A549 (cell line): ENCODE measurements around the gene FOXP1. TPM values are rescaled to one million over a fixed set of nuclear protein-coding genes. Genes with fewer than 3 reads are reported as not detected.

Experiments
- ATAC-seq, 2 experiments: fragments of 200-7000 bp in 1 of 2; fragments of >200 bp in 1 of 2; cut with Nextera tagmentation in 1 of 2; cut with Tn5 transposase in 1 of 2; 3 replicates each; pipeline versions ENCODE4 v1.8.0 to v1.9.1; 2018 to 2020; ENCODE audit warnings: mild to moderate bottlenecking in 1 of 2, moderate library complexity in 1 of 2
- CTCF ChIA-PET: fragments of 300-600 bp; sonication (Branson Sonifier 250); formaldehyde crosslinking; extraction: SDS; loops from one replicate; lab custom pipeline; 2021; ENCODE audit warnings: antibody characterized with exemption, inconsistent platforms; lab: Yijun Ruan, JAX
- POLR2A ChIA-PET: fragments of 350-600 bp; formaldehyde crosslinking; extraction: SDS; loops from one replicate; lab custom pipeline; 2021; ENCODE audit warnings: antibody characterized with exemption, inconsistent platforms; lab: Yijun Ruan, JAX
- DNase-seq, 2 experiments: peaks; one replicate each; pipeline versions ENCODE4 v3.0.0 to v3.0.0-alpha.2; 2011 to 2016; ENCODE audit warnings: low read depth in 1 of 2, low spot score in 1 of 2
- FAIRE-seq: peaks from 2 replicates; lab custom pipeline; 2011; peaks lifted over from hg19 to GRCh38; lab: Jason Lieb, UNC
- H3K27ac ChIP-seq, 2 experiments: fragments of >200 bp; sonication (Bioruptor Twin); formaldehyde crosslinking; 3 replicates each; pipeline ENCODE4 v1.5.1; 2016 to 2017
- H3K4me1 ChIP-seq: fragments of >200 bp; sonication (Bioruptor Twin); formaldehyde crosslinking; 3 replicates; pipeline ENCODE4 v1.6.1; 2016
- H3K4me2 ChIP-seq: fragments of >200 bp; sonication (Bioruptor Twin); formaldehyde crosslinking; 3 replicates; pipeline ENCODE4 v1.6.1; 2016
- H3K4me3 ChIP-seq: fragments of >200 bp; sonication (Bioruptor Twin); formaldehyde crosslinking; 3 replicates; pipeline ENCODE4 v1.5.1; 2016
- H3K9me3 ChIP-seq: fragments of >200 bp; sonication (Bioruptor Twin); formaldehyde crosslinking; 3 replicates; pipeline ENCODE4 v1.6.1; 2016
- CBX8 ChIP-seq: fragments of 200-600 bp; sonication (generic); IDR thresholded peaks from 2 replicates; pipeline ENCODE4 v1.6.1; 2016
- CHD2 ChIP-seq: fragments of 150-350 bp; IDR thresholded peaks from 2 replicates; pipeline ENCODE4 v1.6.1; 2014; ENCODE audit warnings: low read length; ENCODE audit not compliant: partially characterized antibody
- CHD4 ChIP-seq: fragments of 200-600 bp; sonication (generic); IDR thresholded peaks from 2 replicates; pipeline ENCODE4 v1.6.1; 2016; ENCODE audit warnings: antibody characterized with exemption, mild to moderate bottlenecking, borderline replicate concordance
- CTCF ChIP-seq: fragments of >200 bp; sonication (Bioruptor Twin); formaldehyde crosslinking; IDR thresholded peaks from 3 replicates; pipeline ENCODE4 v1.5.1; 2016
- E2F6 ChIP-seq: IDR thresholded peaks from 2 replicates; pipeline ENCODE4 v1.6.1; 2012; ENCODE audit warnings: low read depth, borderline replicate concordance
- EHMT2 ChIP-seq: fragments of 200-600 bp; sonication (generic); IDR thresholded peaks from 2 replicates; pipeline ENCODE4 v1.6.1; 2016; ENCODE audit warnings: antibody characterized with exemption, low read depth, mild to moderate bottlenecking, moderate library complexity
- EP300 ChIP-seq, 2 experiments: fragments of >200 bp; sonication (Bioruptor Twin); formaldehyde crosslinking; IDR thresholded peaks; 2 replicates in 1 of 2; 3 replicates in 1 of 2; pipeline ENCODE4 v1.6.1; 2016 to 2017
- FOSB ChIP-seq: fragments of 250-450 bp; sonication (Bioruptor Pico); IDR thresholded peaks from 2 replicates; pipeline ENCODE4 v1.5.0; 2020; ENCODE audit warnings: mild to moderate bottlenecking, moderate library complexity
- HES2 ChIP-seq: fragments of >200 bp; sonication (Bioruptor Twin); formaldehyde crosslinking; IDR thresholded peaks from 2 replicates; pipeline ENCODE4 v1.6.1; 2016
- HOXB5 ChIP-seq: fragments of 250-450 bp; sonication (Bioruptor Pico); IDR thresholded peaks from 2 replicates; pipeline ENCODE4 v1.5.0; 2020; ENCODE audit warnings: mild to moderate bottlenecking, moderate library complexity
- JUN ChIP-seq, 2 experiments: fragments of >200 bp; sonication (Bioruptor Twin); formaldehyde crosslinking; IDR thresholded peaks; 2 replicates in 1 of 2; 3 replicates in 1 of 2; pipeline ENCODE4 v1.6.1; 2016 to 2017
- KDM5A ChIP-seq: fragments of 200-600 bp; sonication (generic); IDR thresholded peaks from 2 replicates; pipeline ENCODE4 v1.6.1; 2016; ENCODE audit warnings: antibody characterized with exemption, mild to moderate bottlenecking
- NPAS2 ChIP-seq: fragments of 250-450 bp; sonication (Bioruptor Pico); IDR thresholded peaks from 2 replicates; pipeline ENCODE4 v1.8.0; 2022; ENCODE audit warnings: mild to moderate bottlenecking, moderate library complexity, borderline replicate concordance
- PBX3 ChIP-seq: IDR thresholded peaks from 2 replicates; pipeline ENCODE4 v1.6.1; 2012
- RNF2 ChIP-seq: fragments of 200-600 bp; sonication (generic); IDR thresholded peaks from 2 replicates; pipeline ENCODE4 v1.6.1; 2016; ENCODE audit warnings: low read depth, mild to moderate bottlenecking, antibody characterized with exemption, moderate library complexity, borderline replicate concordance
- SREBF2 ChIP-seq: fragments of 450-650 bp; IDR thresholded peaks from 2 replicates; pipeline ENCODE4 v1.6.1; 2014; ENCODE audit warnings: mild to moderate bottlenecking, moderate library complexity
- ZSCAN20 ChIP-seq: fragments of 250-450 bp; sonication (Bioruptor Pico); IDR thresholded peaks from 2 replicates; pipeline ENCODE4 v1.8.0; 2022; ENCODE audit warnings: mild to moderate bottlenecking, moderate library complexity
- WGBS: methylation state at CpG from one replicate; pipeline ENCODE4 v1.1.6; 2017; ENCODE audit errors: missing lambda C conversion rate; 5-methylcytosine and 5-hydroxymethylcytosine counted together
- polyA plus RNA-seq, 4 experiments: library from polyadenylated mRNA; depleted of rRNA in 3 of 4; stranded (reverse); fragments of >200 nt; fragmentation: RNase III in 1 of 4; extraction: RNeasy Plus Mini Kit Qiagen cat#74134 plus additional on column Dnase treatment in 1 of 4; gene quantifications; 2 replicates in 3 of 4; 3 replicates in 1 of 4; pipeline ENCODE4 v1.2.3, GENCODE V29; 2011 to 2017
- TF ChIP-seq, protein P1 (sequence below): fragments of 150-350 bp; IDR thresholded peaks from 2 replicates; pipeline ENCODE4 v1.6.1; 2014; ENCODE audit warnings: low read depth, mild to moderate bottlenecking, low read length
- TF ChIP-seq, protein P2 (sequence below): fragments of >200 bp; sonication (Bioruptor Twin); formaldehyde crosslinking; IDR thresholded peaks from 3 replicates; pipeline ENCODE4 v1.6.1; 2016
- TF ChIP-seq, protein P3 (sequence below): IDR thresholded peaks from 2 replicates; pipeline ENCODE4 v1.6.1; 2012

Gene FOXP1
- polyA plus RNA-seq, 2 of the 4 experiments (the other 2 are of a cell fraction), result 12.8 to 13.9 TPM

- TF ChIP-seq, protein P1, sequence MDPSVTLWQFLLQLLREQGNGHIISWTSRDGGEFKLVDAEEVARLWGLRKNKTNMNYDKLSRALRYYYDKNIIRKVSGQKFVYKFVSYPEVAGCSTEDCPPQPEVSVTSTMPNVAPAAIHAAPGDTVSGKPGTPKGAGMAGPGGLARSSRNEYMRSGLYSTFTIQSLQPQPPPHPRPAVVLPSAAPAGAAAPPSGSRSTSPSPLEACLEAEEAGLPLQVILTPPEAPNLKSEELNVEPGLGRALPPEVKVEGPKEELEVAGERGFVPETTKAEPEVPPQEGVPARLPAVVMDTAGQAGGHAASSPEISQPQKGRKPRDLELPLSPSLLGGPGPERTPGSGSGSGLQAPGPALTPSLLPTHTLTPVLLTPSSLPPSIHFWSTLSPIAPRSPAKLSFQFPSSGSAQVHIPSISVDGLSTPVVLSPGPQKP, result no peak
- TF ChIP-seq FOSB (CRISPR knock-in tag) (no peak), RNF2 (no peak)
- TF ChIP-seq, protein P2, sequence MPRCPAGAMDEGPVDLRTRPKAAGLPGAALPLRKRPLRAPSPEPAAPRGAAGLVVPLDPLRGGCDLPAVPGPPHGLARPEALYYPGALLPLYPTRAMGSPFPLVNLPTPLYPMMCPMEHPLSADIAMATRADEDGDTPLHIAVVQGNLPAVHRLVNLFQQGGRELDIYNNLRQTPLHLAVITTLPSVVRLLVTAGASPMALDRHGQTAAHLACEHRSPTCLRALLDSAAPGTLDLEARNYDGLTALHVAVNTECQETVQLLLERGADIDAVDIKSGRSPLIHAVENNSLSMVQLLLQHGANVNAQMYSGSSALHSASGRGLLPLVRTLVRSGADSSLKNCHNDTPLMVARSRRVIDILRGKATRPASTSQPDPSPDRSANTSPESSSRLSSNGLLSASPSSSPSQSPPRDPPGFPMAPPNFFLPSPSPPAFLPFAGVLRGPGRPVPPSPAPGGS, result no peak
- TF ChIP-seq, protein P3, sequence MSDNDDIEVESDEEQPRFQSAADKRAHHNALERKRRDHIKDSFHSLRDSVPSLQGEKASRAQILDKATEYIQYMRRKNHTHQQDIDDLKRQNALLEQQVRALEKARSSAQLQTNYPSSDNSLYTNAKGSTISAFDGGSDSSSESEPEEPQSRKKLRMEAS, result no peak
- TF ChIP-seq, all 56 proteins: peak for 0
Observed at GRCh38 chr3:70947579-70947978, 635.9 kb downstream of the FOXP1 start (continued).

GRCh38 chr3:70943886-70944285 is 639.6 kb downstream of the FOXP1 start:
- H3K4me3 ChIP-seq, result no peak overlapping the region
- CTCF ChIA-PET, result no interaction called here
- H3K4me1 ChIP-seq, result no peaks in the 10 kb centered on the region
- no peak overlapping the region for H3K27ac ChIP-seq
- FAIRE-seq (no peak), DNase-seq (no peak), ATAC-seq (no peak)
- POLR2A ChIA-PET, result no interaction called here
- no peaks in the 10 kb centered on the region for H3K9me3 ChIP-seq
- TF ChIP-seq CBX8, result no peak
- TF ChIP-seq CHD4, result no peak
- TF ChIP-seq JUN (IDR thresholded peaks at IDR 0.05), result no peak
- no peak for TF ChIP-seq SREBF2
- TF ChIP-seq EHMT2, result no peak
- TF ChIP-seq EP300 (IDR thresholded peaks at IDR 0.05), result no peak
- no peak for TF ChIP-seq HOXB5
- no peak for TF ChIP-seq HES2
- no peak for TF ChIP-seq ZSCAN20 (CRISPR knock-in tag)
- TF ChIP-seq, protein P3, result no peak
- TF ChIP-seq E2F6, result no peak
- TF ChIP-seq KDM5A, result no peak
- no peak for TF ChIP-seq CHD2
- no peak for TF ChIP-seq NPAS2
- no peak for TF ChIP-seq PBX3
- no peak for TF ChIP-seq CTCF
- H3K4me2 ChIP-seq, result no peak overlapping the region
- 72% methylated on average over 3 of the region's 3 CpGs for WGBS
